KOPT-K1 (cell line): ENCODE data around the gene ZNF592.
"Not testable (repeated sequence)": the region's sequence is repeated elsewhere in the genome, so short reads cannot be mapped to it uniquely, and the experiment has no call there.

Experiments
- H3K27ac ChIP-seq: fragments of 200-600 bp; sonication (generic); 2 replicates; pipeline ENCODE4 v1.5.1; 2016; ENCODE audit warnings: antibody characterized with exemption, mild to moderate bottlenecking, low read depth, low read length; ENCODE audit not compliant: poor library complexity, severe bottlenecking
- H3K36me3 ChIP-seq: fragments of 200-600 bp; sonication (generic); 2 replicates; pipeline ENCODE4 v1.5.1; 2017; ENCODE audit warnings: antibody characterized with exemption, mild to moderate bottlenecking, low read length, moderate library complexity; ENCODE audit not compliant: insufficient read depth
- H3K9me3 ChIP-seq: fragments of 200-600 bp; sonication (generic); 2 replicates; pipeline ENCODE4 v1.5.1; 2017; ENCODE audit warnings: antibody characterized with exemption, low read length, mild to moderate bottlenecking; ENCODE audit not compliant: insufficient read depth, poor library complexity, severe bottlenecking

ZNF592 gene

GRCh38 chr15:84731774-84732173, 16.6 kb upstream of the ZNF592 start:
- H3K9me3 ChIP-seq = no peaks in the 10 kb centered on the region
- H3K27ac ChIP-seq = no peak overlapping the region
- no peaks in the 10 kb centered on the region for H3K36me3 ChIP-seq

DNA sequence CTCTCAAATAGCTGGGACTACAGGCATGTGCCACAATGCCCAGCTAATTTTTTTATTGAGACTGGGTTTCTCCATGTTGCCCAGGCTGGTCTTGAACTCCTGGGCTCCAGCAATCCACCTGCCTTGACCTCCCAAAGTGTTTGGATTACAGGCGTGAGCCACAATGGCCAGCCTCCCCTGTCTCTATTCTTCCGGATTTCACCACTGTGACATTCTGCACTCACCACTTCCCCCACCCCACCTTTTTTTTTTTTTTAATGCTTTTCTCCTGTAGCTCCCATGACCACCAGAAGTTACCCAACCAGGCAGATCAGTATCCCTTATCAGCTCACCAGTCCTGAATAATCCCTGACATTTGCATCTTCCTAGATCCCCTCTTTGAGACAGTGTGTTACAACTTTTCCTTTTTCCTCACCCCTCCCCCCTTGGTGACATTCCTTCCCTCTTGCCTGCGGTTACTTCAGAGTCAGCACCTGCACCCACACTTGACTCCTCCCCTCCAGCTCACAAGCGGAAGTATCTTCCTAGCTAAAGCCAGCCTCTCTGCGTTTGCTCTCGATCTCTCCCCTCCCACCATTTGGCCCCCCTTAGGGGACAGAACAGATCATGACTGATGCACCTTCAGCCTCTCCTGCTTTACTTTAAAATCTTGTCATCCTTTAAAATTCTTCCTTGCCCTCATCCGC, 13.5 kb upstream of the ZNF592 start:
- Histone ChIP-seq H3K36me3 (no peaks in the 10 kb centered on the region), H3K27ac (peak overlapping the region; percentile 57), H3K9me3 (no peaks in the 10 kb centered on the region)

DNA sequence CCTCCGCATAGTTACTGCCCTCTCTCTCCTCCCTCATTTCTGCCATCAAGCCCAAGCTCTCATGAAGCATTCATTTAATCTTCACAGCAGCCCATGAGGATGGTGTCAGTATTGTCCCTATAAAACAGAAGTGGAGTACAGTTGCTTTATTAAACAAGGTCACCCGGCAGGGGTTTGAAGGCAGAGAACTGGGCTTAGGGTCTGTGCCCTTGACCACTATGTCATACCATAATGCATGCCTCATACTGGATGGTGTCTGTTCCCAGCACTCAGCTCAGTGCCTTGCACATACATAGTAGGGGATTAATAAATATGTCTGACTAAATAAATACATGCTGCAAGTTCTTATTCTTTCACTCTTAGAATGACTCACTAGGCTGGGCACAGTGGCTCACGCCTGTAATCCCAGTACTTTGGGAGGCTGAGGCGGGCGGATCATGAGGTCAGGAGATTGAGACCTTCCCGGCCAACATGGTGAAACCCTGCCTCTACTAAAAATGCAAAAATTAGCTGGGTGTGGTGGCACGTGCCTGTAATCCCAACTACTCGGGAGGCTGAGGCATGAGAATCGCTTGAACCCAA, 12.8 kb upstream of the ZNF592 start:
- H3K9me3 ChIP-seq, H3K36me3 ChIP-seq: not testable (repeated sequence)
- H3K27ac ChIP-seq = peak overlapping the region; percentile 57

- Histone ChIP-seq H3K9me3 (no peaks in the 10 kb centered on the region), H3K36me3 (no peaks in the 10 kb centered on the region), H3K27ac (peak overlapping the region; percentile 57)
These were observed 12.0 kb upstream of the ZNF592 start for GRCh38 chr15:84736375-84736774.

GRCh38 chr15:84737005-84737404, 11.4 kb upstream of the ZNF592 start:
- no peak overlapping the region for H3K27ac ChIP-seq
- no peaks in the 10 kb centered on the region for H3K36me3 ChIP-seq
- H3K9me3 ChIP-seq = no peaks in the 10 kb centered on the region

DNA sequence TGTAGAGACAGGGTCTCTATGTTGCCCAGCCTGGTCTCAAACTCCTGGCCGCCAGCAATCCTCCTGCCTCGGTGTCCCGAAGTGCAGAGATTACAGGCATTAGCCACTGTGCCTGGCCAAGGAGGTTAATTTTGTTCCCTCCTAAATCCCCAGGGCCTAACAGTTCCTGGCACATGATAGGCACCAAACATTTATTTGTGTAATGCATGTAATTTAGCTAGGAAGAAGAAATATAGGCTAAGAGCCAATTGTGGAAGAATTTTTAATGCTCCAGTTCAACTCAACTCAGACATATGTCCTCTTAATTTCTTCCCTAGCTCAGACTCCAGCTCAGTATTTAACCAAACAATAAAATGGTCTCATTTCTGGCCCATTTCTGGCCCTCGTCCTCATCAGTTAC, 7.7 kb upstream of the ZNF592 start:
- H3K27ac ChIP-seq = no peak overlapping the region
- H3K9me3 ChIP-seq = no peaks in the 10 kb centered on the region
- H3K36me3 ChIP-seq = no peaks in the 10 kb centered on the region

GRCh38 chr15:84741121-84741520, 7.3 kb upstream of the ZNF592 start:
- Histone ChIP-seq H3K27ac (no peak overlapping the region), H3K36me3 (no peaks in the 10 kb centered on the region), H3K9me3 (no peaks in the 10 kb centered on the region)

- no peaks in the 10 kb centered on the region for H3K9me3 ChIP-seq
- H3K27ac ChIP-seq = peak overlapping the region; percentile 72
These were observed 747 bp upstream of the ZNF592 start for GRCh38 chr15:84747416-84748273.

GRCh38 chr15:84749111-84749991, 959 bp downstream of the ZNF592 start:
- Histone ChIP-seq H3K36me3 (peaks cover 6% of the 10 kb centered on the region; the same call in 1 of the 2 replicates), H3K9me3 (no peaks in the 10 kb centered on the region), H3K27ac (peak overlapping the region; percentile 72)

More at GRCh38 chr15:84747416-84748273, 747 bp upstream of the ZNF592 start:
- no peaks in the 10 kb centered on the region for H3K36me3 ChIP-seq

DNA sequence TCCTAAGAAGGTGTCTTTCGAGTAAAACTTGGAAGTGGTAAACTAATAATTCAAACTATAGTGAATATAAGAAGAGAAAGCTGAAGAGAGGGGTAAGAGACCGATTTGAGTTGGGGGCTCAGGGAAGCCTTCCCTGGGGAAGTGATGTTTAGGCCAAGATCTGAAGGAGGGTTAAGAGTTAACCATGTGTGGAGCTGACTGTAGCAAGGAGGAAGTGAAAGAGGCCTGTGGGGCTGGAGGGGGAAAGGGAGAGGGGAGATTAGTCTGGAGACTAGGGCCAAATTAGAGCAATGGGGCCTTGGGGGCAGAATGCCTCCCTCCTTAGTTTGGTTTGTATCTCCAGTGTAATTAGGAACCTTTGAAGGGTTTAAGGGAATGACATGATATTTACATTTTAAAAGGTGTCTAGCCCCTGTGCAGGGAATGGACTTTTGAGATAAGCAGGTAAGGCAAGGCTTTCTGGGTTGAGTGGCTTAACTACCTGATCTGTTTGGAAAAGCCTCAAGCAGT, 2.2 kb downstream of the ZNF592 start:
- no peaks in the 10 kb centered on the region for H3K9me3 ChIP-seq
- H3K27ac ChIP-seq = peak overlapping the region; percentile 20
- H3K36me3 ChIP-seq = peaks cover 6% of the 10 kb centered on the region; the same call in 1 of the 2 replicates

- not testable (repeated sequence) for H3K36me3 ChIP-seq, H3K9me3 ChIP-seq, H3K27ac ChIP-seq
These were observed 3.3 kb downstream of the ZNF592 start for GRCh38 chr15:84751721-84752120.

DNA sequence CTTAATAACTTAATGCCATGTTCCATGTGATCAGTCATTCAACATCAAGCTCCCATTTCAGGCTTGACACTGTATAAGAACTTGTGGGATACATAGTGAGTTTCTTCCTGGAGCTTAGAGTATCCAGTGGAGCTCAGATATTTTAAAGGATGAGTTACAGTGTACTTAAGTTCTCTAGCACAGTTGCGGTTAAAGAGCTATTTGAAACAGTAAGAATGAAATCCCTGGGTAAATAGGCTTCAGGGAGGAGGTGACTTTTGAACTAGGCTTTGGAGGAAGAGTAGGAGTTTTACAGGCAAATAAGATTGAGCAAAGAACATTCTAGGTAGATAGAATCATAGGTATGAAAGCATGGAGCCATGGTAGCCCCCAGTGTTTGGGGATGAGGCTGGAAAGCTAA, 3.8 kb downstream of the ZNF592 start:
- Histone ChIP-seq H3K27ac (no peak overlapping the region), H3K36me3 (peaks cover 6% of the 10 kb centered on the region; the same call in 1 of the 2 replicates), H3K9me3 (no peaks in the 10 kb centered on the region)

DNA sequence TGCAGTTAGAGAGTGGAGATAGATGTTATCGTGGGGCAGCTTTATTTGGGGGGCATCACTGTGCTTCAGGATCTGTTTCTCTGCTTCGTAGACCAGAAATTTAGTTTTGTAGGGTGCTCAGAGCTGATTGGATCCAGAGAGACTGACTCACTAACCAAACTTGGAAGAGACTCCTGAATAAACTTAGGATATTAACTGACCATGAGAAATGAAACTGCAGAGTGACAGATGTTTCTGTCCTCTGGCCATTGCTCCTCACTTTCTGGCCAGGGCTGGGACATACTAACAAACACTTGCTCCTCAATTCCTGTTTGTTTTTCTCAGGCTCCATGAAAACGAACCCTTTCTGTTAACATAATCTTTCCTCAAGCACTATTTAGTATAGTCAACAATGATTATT, 4.3 kb downstream of the ZNF592 start:
- Histone ChIP-seq H3K36me3 (peaks cover 6% of the 10 kb centered on the region; the same call in 1 of the 2 replicates), H3K9me3 (no peaks in the 10 kb centered on the region), H3K27ac (no peak overlapping the region)

- H3K9me3 ChIP-seq, H3K27ac ChIP-seq, H3K36me3 ChIP-seq: not testable (repeated sequence)
These were observed 6.5 kb downstream of the ZNF592 start for GRCh38 chr15:84754889-84755288.
